GM18519 (cell line): ENCODE data around the gene TSPAN11.

Experiments used
- ATAC-seq: cut with Tn5 transposase; IDR thresholded peaks from one replicate; pipeline ENCODE4 v1.9.1; 2021; ENCODE audit warnings: mild to moderate bottlenecking, moderate library complexity; ENCODE audit not compliant: unreplicated experiment, low FRiP score

Gene TSPAN11

DNA sequence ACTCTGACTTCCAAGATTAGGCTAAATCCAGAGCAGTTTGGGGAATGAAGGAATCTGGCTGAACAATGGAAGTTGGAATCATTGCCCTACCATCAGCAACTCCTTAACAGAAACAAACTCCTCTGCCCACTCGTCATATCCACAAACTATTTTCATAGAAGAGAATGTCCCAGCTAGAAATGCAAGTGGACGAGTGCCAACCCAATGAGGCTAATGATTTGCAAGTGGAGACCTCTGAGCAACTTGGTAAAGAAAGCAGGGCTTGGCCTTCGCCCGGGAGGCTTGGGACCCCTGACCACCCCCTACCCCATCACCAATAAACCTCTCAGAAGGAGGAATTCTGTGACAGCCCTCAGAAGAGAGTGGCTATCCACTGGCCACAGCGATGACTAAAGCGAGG lies 107.1 kb downstream of the TSPAN11 start:
- no peak for ATAC-seq

DNA sequence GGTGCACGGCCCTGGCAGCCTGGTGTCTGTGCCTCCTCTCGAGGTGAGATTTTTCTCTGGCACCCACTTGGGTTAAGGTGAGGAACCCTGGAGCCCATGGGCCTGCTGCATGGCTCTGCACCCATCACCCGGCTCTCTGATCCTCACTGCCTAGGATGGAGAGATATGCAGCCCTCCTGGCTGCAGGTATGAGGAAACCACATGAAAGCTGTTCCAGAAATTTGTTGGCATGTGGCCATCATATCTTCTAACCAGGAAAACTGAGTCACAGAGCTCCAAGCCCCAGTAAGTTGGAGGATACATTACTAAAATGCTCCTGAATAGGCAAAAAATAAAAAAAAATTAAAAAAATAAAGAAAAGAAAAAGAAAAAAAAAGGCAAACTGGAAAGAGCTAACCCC lies 107.8 kb downstream of the TSPAN11 start:
- no peak for ATAC-seq

- no peak for ATAC-seq
Observed at GRCh38 chr12:31035226-31035625, 108.7 kb downstream of the TSPAN11 start.

GRCh38 chr12:31035967-31036665 lies 109.6 kb downstream of the TSPAN11 start:
- no peak for ATAC-seq

- no peak for ATAC-seq
Observed at GRCh38 chr12:31037028-31037427, 110.5 kb downstream of the TSPAN11 start.

DNA sequence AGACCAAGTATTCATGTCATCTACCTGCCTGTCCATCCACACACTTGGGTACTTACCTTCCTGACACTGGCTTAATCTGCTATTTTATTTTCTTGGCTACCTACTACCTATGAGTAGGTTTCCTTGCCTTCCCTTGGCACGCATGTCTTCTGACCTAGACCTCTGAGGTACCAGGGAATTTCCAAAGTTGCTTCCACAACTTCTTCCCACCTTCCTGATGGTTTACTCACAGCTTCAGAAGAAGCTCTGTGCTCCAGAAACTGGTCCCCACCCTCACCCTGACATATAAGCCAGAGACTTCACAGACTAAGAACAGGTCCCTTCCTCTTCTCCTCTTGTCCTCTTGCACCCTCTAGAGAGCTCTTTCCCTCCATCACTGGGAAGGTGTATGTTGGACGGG lies 111.4 kb downstream of the TSPAN11 start:
- no peak for ATAC-seq

- no peak for ATAC-seq
Observed at GRCh38 chr12:31041033-31041564, 114.6 kb downstream of the TSPAN11 start.
